GM19238 (cell line): ENCODE data around the gene PRR23A.
"Not testable (repeated sequence)": the region's sequence is repeated elsewhere in the genome, so short reads cannot be mapped to it uniquely, and the experiment has no call there.

ENCODE experiments used
- DNase-seq: peaks from one replicate; pipeline ENCODE4 v3.0.0; 2011; ENCODE audit warnings: low spot score; ENCODE audit not compliant: insufficient read length

The PRR23A gene

GRCh38 chr3:139006051-139006716, at the start of gene PRR23A:
PRR23A (minus strand) TSS chr3:139006268; CDS start chr3:139006268, 0 bp downstream.
- DNase-seq, result no peak

GRCh38 chr3:139052802-139053600, 46.9 kb upstream of the PRR23A start:
- DNase-seq, result no peak

- DNase-seq, result no peak
These were observed 38.5 kb upstream of the PRR23A start, which contains the start of gene PRR23C for GRCh38 chr3:139044366-139045210. PRR23C (minus strand) TSS chr3:139044892; CDS start chr3:139044620, 272 bp downstream.

GRCh38 chr3:139043554-139044365, 37.7 kb upstream of the PRR23A start:
- no peak for DNase-seq

- no peak for DNase-seq
These were observed 31.4 kb upstream of the PRR23A start for GRCh38 chr3:139037478-139037877.

GRCh38 chr3:139032326-139033002, 26.4 kb upstream of the PRR23A start:
- DNase-seq, result no peak

GRCh38 chr3:139030576-139030975, 24.5 kb upstream of the PRR23A start:
- DNase-seq, result not testable (repeated sequence)

- no peak for DNase-seq
These were observed 18.9 kb upstream of the PRR23A start for GRCh38 chr3:139024968-139025367.

GRCh38 chr3:139020868-139021234, 14.8 kb upstream of the PRR23A start, which contains the start of gene PRR23B:
PRR23B (minus strand) TSS chr3:139020926; CDS start chr3:139020661, 265 bp downstream.
- no peak for DNase-seq

- no peak for DNase-seq
These were observed 14.2 kb upstream of the PRR23A start for GRCh38 chr3:139020036-139020867.

GRCh38 chr3:139016430-139017048, 10.5 kb upstream of the PRR23A start:
- DNase-seq, result no peak

GRCh38 chr3:139005356-139005993, 593 bp downstream of the PRR23A start:
- DNase-seq, result no peak

GRCh38 chr3:138995706-138996105, 10.4 kb downstream of the PRR23A start:
- no peak for DNase-seq

- DNase-seq, result no peak
These were observed 18.9 kb downstream of the PRR23A start for GRCh38 chr3:138987181-138987580.

- DNase-seq, result no peak
These were observed 20.1 kb downstream of the PRR23A start for GRCh38 chr3:138985932-138986331.

GRCh38 chr3:138984816-138985215, 21.3 kb downstream of the PRR23A start:
- no peak for DNase-seq

- DNase-seq, result no peak
These were observed 30.0 kb downstream of the PRR23A start for GRCh38 chr3:138976047-138976446.

- no peak for DNase-seq
These were observed 30.7 kb downstream of the PRR23A start for GRCh38 chr3:138975351-138975750.
